Measurements from ENCODE around the gene GAB2. TPM values are rescaled to one million over a fixed set of nuclear protein-coding genes. Genes with fewer than 3 reads are reported as not detected.

GAB2 gene
- total and polyA plus RNA-seq, 2 donors (not counting 1 experiment from before 2014, with no cell fraction given), result 5.8 to 85.9 TPM

DNA sequence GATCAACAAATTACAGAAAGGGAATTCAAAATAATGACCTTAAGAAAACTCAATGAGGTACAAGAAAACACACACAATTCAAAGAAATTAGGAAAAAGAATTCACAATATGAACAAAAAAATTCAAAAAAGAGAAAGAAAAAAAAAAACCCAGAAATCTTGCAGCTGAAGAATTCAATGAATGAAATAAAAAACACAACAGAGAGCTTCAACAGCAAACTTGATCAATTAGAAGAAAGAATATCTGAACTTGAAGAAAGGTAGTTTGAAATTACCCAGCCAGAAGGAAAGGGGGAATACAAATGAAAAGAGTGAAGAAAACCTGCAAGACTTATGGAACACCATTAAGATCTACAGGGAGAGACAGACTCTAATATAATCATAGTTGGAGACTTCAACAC lies 176.1 kb downstream of the GAB2 start:
- CTCF ChIA-PET, result no interaction called here
- Histone ChIP-seq H3K4me1 (ENCODE audit: control insufficient read depth in 2 of 2, insufficient read depth in 2 of 2, low read length in 2 of 2) (no peaks in the 10 kb centered on the region), H3K79me2 (ENCODE audit: control insufficient read depth, insufficient read depth, low read length) (peaks cover 3% of the 10 kb centered on the region), H3K9ac (ENCODE audit: low read length) (no peak overlapping the region), H3K36me3 (replicated peaks in 1 of 2; ENCODE audit: control extremely low read depth in 1 of 2, control insufficient read depth in 1 of 2, extremely low read depth in 1 of 2, insufficient read depth in 2 of 2, low read length in 1 of 2) (no peaks in the 10 kb centered on the region), H3K4me3 (ENCODE audit: control extremely low read depth in 1 of 5, extremely low read depth in 1 of 5, insufficient read depth in 1 of 5, low read depth in 2 of 5, low read length in 4 of 5) (no peak overlapping the region), H3K4me2 (replicated peaks; ENCODE audit: low read depth, low read length, poor library complexity, severe bottlenecking) (no peak overlapping the region), H3K27me3 (replicated peaks in 1 of 4; ENCODE audit: control extremely low read depth in 1 of 4, control insufficient read depth in 3 of 4, insufficient read depth in 4 of 4, low read length in 3 of 4) (no peaks in the 10 kb centered on the region), H4K20me1 (ENCODE audit: control insufficient read depth, insufficient read depth, low read length, poor library complexity, severe bottlenecking) (no peaks in the 10 kb centered on the region), H3K9me3 (ENCODE audit: control extremely low read depth in 1 of 3, control insufficient read depth in 2 of 3, insufficient read depth in 1 of 3, low read length in 2 of 3) (peaks cover 4 to 31% (median 18%) of the 10 kb centered on the region in 3 donors), H3K27ac (ENCODE audit: low read length in 2 of 2) (no peak overlapping the region), H2AFZ (ENCODE audit: insufficient read depth, low read depth, low read length, poor library complexity, severe bottlenecking) (no peak overlapping the region)
- DNase-seq (no peak), ATAC-seq (ENCODE audit: low read depth) (no peak)
- POLR2A ChIA-PET, result no interaction called here
- TF ChIP-seq EZH2 (IDR thresholded peaks at IDR 0.05; ENCODE audit: borderline replicate concordance, insufficient read depth, low read depth, low read length, poor library complexity, severe bottlenecking) (no peak), CTCF (IDR thresholded peaks at IDR 0.05) (no peak)
- Mint-ChIP-seq H3K9me3 (ENCODE audit: insufficient read depth) (peaks cover 14% of the 10 kb centered on the region), H3K27me3 (no peaks in the 10 kb centered on the region), H3K4me1 (peaks cover 19% of the 10 kb centered on the region), H3K27ac (no peak overlapping the region), H3K4me3 (no peak overlapping the region)
- intact Hi-C loops (cut with micrococcal nuclease), result no loop called here

GRCh38 chr11:78239781-78240180 lies 177.8 kb downstream of the GAB2 start:
- no peak overlapping the region for H2AFZ ChIP-seq (ENCODE audit: insufficient read depth, low read depth, low read length, poor library complexity, severe bottlenecking)
- no peaks in the 10 kb centered on the region for H3K36me3 ChIP-seq (replicated peaks in 1 of 2; ENCODE audit: control extremely low read depth in 1 of 2, control insufficient read depth in 1 of 2, extremely low read depth in 1 of 2, insufficient read depth in 2 of 2, low read length in 1 of 2)
- ChIA-PET CTCF (interaction anchor here (1.3 kb wide), 1 partner anchor 192 kb away, joined by 4 read pairs; no protein-coding TSS in a partner anchor), POLR2A (no interaction called here)
- ATAC-seq (ENCODE audit: low read depth) (no peak), DNase-seq (no peak)
- H4K20me1 ChIP-seq (ENCODE audit: control insufficient read depth, insufficient read depth, low read length, poor library complexity, severe bottlenecking), result no peaks in the 10 kb centered on the region
- no peak overlapping the region for H3K4me2 ChIP-seq (replicated peaks; ENCODE audit: low read depth, low read length, poor library complexity, severe bottlenecking)
- H3K4me1 ChIP-seq (ENCODE audit: control insufficient read depth in 2 of 2, insufficient read depth in 2 of 2, low read length in 2 of 2), result no peaks in the 10 kb centered on the region
- no peak overlapping the region for H3K27ac ChIP-seq (ENCODE audit: low read length in 2 of 2)
- 100% methylated on average over 1 of the region's 1 CpG for WGBS (ENCODE audit: insufficient coverage)
- no peaks in the 10 kb centered on the region for H3K27me3 ChIP-seq (replicated peaks in 1 of 4; ENCODE audit: control extremely low read depth in 1 of 4, control insufficient read depth in 3 of 4, insufficient read depth in 4 of 4, low read length in 3 of 4)
- Mint-ChIP-seq H3K27me3 (no peaks in the 10 kb centered on the region), H3K9me3 (ENCODE audit: insufficient read depth) (peaks cover 11% of the 10 kb centered on the region), H3K4me1 (peaks cover 15% of the 10 kb centered on the region), H3K4me3 (no peak overlapping the region), H3K27ac (no peak overlapping the region)
- peaks cover 3% of the 10 kb centered on the region for H3K79me2 ChIP-seq (ENCODE audit: control insufficient read depth, insufficient read depth, low read length)
- peaks cover 4 to 30% (median 18%) of the 10 kb centered on the region in 3 donors for H3K9me3 ChIP-seq (ENCODE audit: control extremely low read depth in 1 of 3, control insufficient read depth in 2 of 3, insufficient read depth in 1 of 3, low read length in 2 of 3)
- intact Hi-C loops (cut with micrococcal nuclease), result no loop called here
- TF ChIP-seq EZH2 (IDR thresholded peaks at IDR 0.05; ENCODE audit: borderline replicate concordance, insufficient read depth, low read depth, low read length, poor library complexity, severe bottlenecking) (no peak), CTCF (IDR thresholded peaks at IDR 0.05) (no peak)
- no peak overlapping the region for H3K9ac ChIP-seq (ENCODE audit: low read length)
- H3K4me3 ChIP-seq (ENCODE audit: control extremely low read depth in 1 of 5, extremely low read depth in 1 of 5, insufficient read depth in 1 of 5, low read depth in 2 of 5, low read length in 4 of 5), result no peak overlapping the region
